Neural crest cell (in vitro differentiated cells): Measurements from ENCODE around the gene ALKBH4. TPM values are rescaled to one million over a fixed set of nuclear protein-coding genes. Genes with fewer than 3 reads are reported as not detected.

Experiments
- DNase-seq: peaks from one replicate; pipeline ENCODE4 v3.0.0; 2021; ENCODE audit warnings: low read depth, mixed read lengths, low spot score
- H3K27ac Mint-ChIP-seq: one replicate; pipeline ENCODE4 v1.8.0; 2021; ENCODE audit warnings: mild to moderate bottlenecking, mixed read lengths; ENCODE audit not compliant: unreplicated experiment
- H3K27me3 Mint-ChIP-seq: 2 replicates; pipeline ENCODE4 v1.8.0; 2021; ENCODE audit warnings: low read depth, mild to moderate bottlenecking, mixed read lengths
- H3K36me3 Mint-ChIP-seq: 2 replicates; pipeline ENCODE4 v1.8.0; 2021; ENCODE audit warnings: low read depth, mild to moderate bottlenecking, mixed read lengths
- H3K4me1 Mint-ChIP-seq: 2 replicates; pipeline ENCODE4 v1.8.0; 2021; ENCODE audit warnings: mixed read lengths
- H3K4me3 Mint-ChIP-seq: one replicate; pipeline ENCODE4 v1.8.0; 2021; ENCODE audit warnings: mild to moderate bottlenecking, mixed read lengths
- H3K9me3 Mint-ChIP-seq: 2 replicates; pipeline ENCODE4 v1.8.0; 2021; ENCODE audit warnings: mixed read lengths
- CTCF ChIP-seq: fragments of 200-600 bp; sonication (generic); conservative IDR thresholded peaks from 2 replicates; pipeline ENCODE4 v1.5.0; 2021; ENCODE audit warnings: antibody characterized with exemption, mild to moderate bottlenecking
- total RNA-seq: library from RNA; stranded (reverse); gene quantifications from 2 replicates; pipeline ENCODE4 v1.2.1, GENCODE V29; 2021

Gene ALKBH4
- total RNA-seq, 1 donor from 2014 or later: 16.9 TPM

- Mint-ChIP-seq H3K27me3 (peaks cover 3% of the 10 kb centered on the region), H3K9me3 (no peaks in the 10 kb centered on the region), H3K4me1 (peaks cover 27% of the 10 kb centered on the region), H3K27ac (no peak overlapping the region), H3K36me3 (peaks cover 3% of the 10 kb centered on the region), H3K4me3 (peak overlapping the region; percentile 88)
- DNase-seq: no peak
- no peak for TF ChIP-seq CTCF
These were observed 28.5 kb downstream of the ALKBH4 start for GRCh38 chr7:102436118-102436517.

- Mint-ChIP-seq H3K27me3 (peaks cover 3% of the 10 kb centered on the region), H3K36me3 (peaks cover 1% of the 10 kb centered on the region), H3K4me1 (peaks cover 23% of the 10 kb centered on the region), H3K27ac (peak overlapping the region; percentile 93), H3K4me3 (peak overlapping the region; percentile 88), H3K9me3 (no peaks in the 10 kb centered on the region)
- no peak for TF ChIP-seq CTCF
- DNase-seq: no peak
These were observed 30.6 kb downstream of the ALKBH4 start for GRCh38 chr7:102434039-102434486.

- peak within 1 kb of the TSS; percentile 93 for H3K27ac Mint-ChIP-seq
- no peak for TF ChIP-seq CTCF
- peaks cover 3% of the 10 kb centered on the region for H3K27me3 Mint-ChIP-seq
- peak; percentile 70 for DNase-seq
- peak within 1 kb of the TSS; percentile 88 for H3K4me3 Mint-ChIP-seq
- H3K36me3 Mint-ChIP-seq: no peaks in the 10 kb centered on the region
- no peaks in the 10 kb centered on the region for H3K9me3 Mint-ChIP-seq
- peaks cover 23% of the 10 kb centered on the region for H3K4me1 Mint-ChIP-seq
These were observed 31.2 kb downstream of the ALKBH4 start, which contains the start of gene ORAI2 for GRCh38 chr7:102433219-102434038. TSS of gene ORAI2 (plus strand) at chr7:102433575. CDS start at chr7:102438957, 5,382 bp downstream.

- Mint-ChIP-seq H3K9me3 (no peaks in the 10 kb centered on the region), H3K4me3 (peak overlapping the region; percentile 86), H3K4me1 (peaks cover 23% of the 10 kb centered on the region), H3K27me3 (peaks cover 3% of the 10 kb centered on the region), H3K36me3 (no peaks in the 10 kb centered on the region), H3K27ac (no peak overlapping the region)
- no peak for DNase-seq
- TF ChIP-seq CTCF: no peak
These were observed 32.0 kb downstream of the ALKBH4 start for GRCh38 chr7:102432442-102433218.

- Mint-ChIP-seq H3K36me3 (no peaks in the 10 kb centered on the region), H3K27me3 (peaks cover 3% of the 10 kb centered on the region), H3K4me3 (peak overlapping the region; percentile 86), H3K9me3 (no peaks in the 10 kb centered on the region), H3K27ac (no peak overlapping the region), H3K4me1 (peaks cover 23% of the 10 kb centered on the region)
- no peak for TF ChIP-seq CTCF
- no peak for DNase-seq
These were observed 32.9 kb downstream of the ALKBH4 start for GRCh38 chr7:102431617-102432298.
